HCT116 (cell line): Measurements from ENCODE around the gene CREBL2. TPM values are rescaled to one million over a fixed set of nuclear protein-coding genes. Genes with fewer than 3 reads are reported as not detected.
"Not testable (repeated sequence)": the region's sequence is repeated elsewhere in the genome, so short reads cannot be mapped to it uniquely, and the experiment has no call there.

ENCODE experiments used
- ATAC-seq: fragments of 200-7000 bp; cut with Tn5 transposase; 2 replicates; pipeline ENCODE4 v1.9.1; 2020; ENCODE audit warnings: mild to moderate bottlenecking, moderate library complexity
- BruUV-seq: library from RNA; stranded (reverse); fragments of 400-500 nt; replicated peaks from 2 replicates; lab custom pipeline; 2021; lab: Mats Ljungman, UMichigan
- CTCF ChIA-PET: fragments of 300-600 bp; sonication (Branson Sonifier 250); formaldehyde crosslinking; loops from one replicate; lab custom pipeline; 2021; ENCODE audit warnings: antibody characterized with exemption; lab: Charles Lee
- POLR2A ChIA-PET: fragments of 300-600, 350-600 bp; sonication (Branson Sonifier 250); formaldehyde crosslinking; loops from one replicate; lab custom pipeline; 2021; ENCODE audit warnings: antibody characterized with exemption; lab: Charles Lee
- RAD21 ChIA-PET, 2 experiments: fragments of 300-600 bp; sonication (Branson Sonifier 250); formaldehyde crosslinking; loops; one replicate each; lab custom pipeline; 2023; ENCODE audit warnings: low total read pairs in 2 of 2; ENCODE audit not compliant: uncharacterized antibody in 2 of 2, unreplicated experiment in 2 of 2, low non-redundant PET in 1 of 2; lab: Charles Lee
- DNase-seq: peaks from one replicate; pipeline ENCODE4 v3.0.0-alpha.2; 2010; ENCODE audit warnings: low read depth, low spot score
- H2AFZ ChIP-seq: fragments of 200-600 bp; shearing (Covaris generic), sonication (generic); 2 replicates; pipeline ENCODE4 v1.6.1; 2017; ENCODE audit warnings: low read depth, mixed run types, mixed read lengths, antibody characterized with exemption, low read length; ENCODE audit not compliant: poor library complexity, severe bottlenecking
- H3K27ac ChIP-seq: 2 replicates; pipeline ENCODE4 v1.5.1; 2012; ENCODE audit warnings: low read depth, low read length
- H3K27me3 ChIP-seq: fragments of 200-600 bp; sonication (generic); 2 replicates; pipeline ENCODE4 v1.6.1; 2016; ENCODE audit warnings: mixed run types, low read length, mixed read lengths; ENCODE audit not compliant: insufficient read depth
- H3K36me3 ChIP-seq, 2 experiments: fragments of 200-500 bp in 1 of 2; fragments of 200-600 bp in 1 of 2; sonication (Bioruptor generic) in 1 of 2; sonication (generic) in 1 of 2; 2 replicates each; pipeline versions ENCODE4 v1.5.1 to v1.6.1; 2014 to 2016; ENCODE audit warnings: low read length in 2 of 2, inconsistent platforms in 1 of 2, mixed read lengths in 1 of 2, mixed run types in 1 of 2; ENCODE audit not compliant: insufficient read depth in 2 of 2, control insufficient read depth in 1 of 2
- H3K4me1 ChIP-seq, 2 experiments: fragments of 200-600 bp in 1 of 2; sonication (generic) in 1 of 2; 2 replicates each; pipeline versions ENCODE4 v1.5.1 to v1.6.1; 2012 to 2017; ENCODE audit warnings: low read length in 2 of 2, inconsistent platforms in 1 of 2, mild to moderate bottlenecking in 1 of 2, mixed read lengths in 1 of 2, mixed run types in 1 of 2, moderate library complexity in 1 of 2; ENCODE audit not compliant: insufficient read depth in 2 of 2, control insufficient read depth in 1 of 2
- H3K4me2 ChIP-seq: fragments of 200-600 bp; sonication (generic); 2 replicates; pipeline ENCODE4 v1.6.1; 2017; ENCODE audit warnings: mixed run types, low read length, mixed read lengths
- H3K4me3 ChIP-seq, 2 experiments: fragments of 200-600 bp in 1 of 2; sonication (generic) in 1 of 2; replicated peaks in 1 of 2; 2 replicates each; pipeline ENCODE4 v1.5.1; 2011 to 2016; ENCODE audit warnings: low read length in 2 of 2, control low read depth in 1 of 2, low read depth in 1 of 2, mild to moderate bottlenecking in 1 of 2, mixed read lengths in 1 of 2, mixed run types in 1 of 2
- H3K79me2 ChIP-seq: fragments of 200-600 bp; sonication (generic); 2 replicates; pipeline ENCODE4 v1.6.1; 2017; ENCODE audit warnings: mild to moderate bottlenecking, mixed run types, low read length, moderate library complexity, mixed read lengths; ENCODE audit not compliant: insufficient read depth
- H3K9ac ChIP-seq: fragments of 200-600 bp; sonication (generic); 2 replicates; pipeline ENCODE4 v1.6.1; 2016; ENCODE audit warnings: low read length, mixed read lengths
- H3K9me2 ChIP-seq: fragments of 200-600 bp; sonication (generic), shearing (Covaris generic); 2 replicates; pipeline ENCODE4 v1.6.1; 2017; ENCODE audit warnings: mixed run types, mild to moderate bottlenecking, moderate library complexity; ENCODE audit not compliant: insufficient read depth
- H3K9me3 ChIP-seq, 2 experiments: fragments of 200-500 bp in 1 of 2; fragments of 200-600 bp in 1 of 2; sonication (Bioruptor generic) in 1 of 2; sonication (generic) in 1 of 2; 2 replicates each; pipeline ENCODE4 v1.6.1; 2014 to 2017; ENCODE audit warnings: low read length in 2 of 2, mixed read lengths in 2 of 2, inconsistent platforms in 1 of 2, low read depth in 1 of 2, mild to moderate bottlenecking in 1 of 2, mixed run types in 1 of 2, moderate library complexity in 1 of 2; ENCODE audit not compliant: control insufficient read depth in 1 of 2, insufficient read depth in 1 of 2
- H4K20me1 ChIP-seq: fragments of 200-600 bp; sonication (generic), shearing (Covaris generic); 2 replicates; pipeline ENCODE4 v1.6.1; 2017; ENCODE audit warnings: mixed run types, mild to moderate bottlenecking, moderate library complexity; ENCODE audit not compliant: insufficient read depth
- ATF3 ChIP-seq: IDR thresholded peaks from 2 replicates; pipeline ENCODE4 v1.6.1; 2012
- CEBPB ChIP-seq: IDR thresholded peaks from 2 replicates; pipeline ENCODE4 v1.6.1; 2012; ENCODE audit warnings: low read depth
- CTCF ChIP-seq, 3 experiments: fragments of 200-600 bp in 1 of 3; sonication (generic) in 1 of 3; IDR thresholded peaks in 2 of 3; conservative IDR thresholded peaks in 1 of 3; 2 replicates each; pipeline ENCODE4 v1.5.1; 2012 to 2017; ENCODE audit warnings: low read depth in 2 of 3, low read length in 2 of 3, antibody characterized with exemption in 1 of 3, borderline replicate concordance in 1 of 3, control low read depth in 1 of 3, mild to moderate bottlenecking in 1 of 3, mixed read lengths in 1 of 3, mixed run types in 1 of 3, moderate library complexity in 1 of 3; ENCODE audit not compliant: insufficient read depth in 1 of 3
- EGR1 ChIP-seq: IDR thresholded peaks from 2 replicates; pipeline ENCODE4 v1.6.1; 2012; ENCODE audit warnings: low read depth
- ELF1 ChIP-seq: IDR thresholded peaks from 2 replicates; pipeline ENCODE4 v1.6.1; 2012; ENCODE audit warnings: low read depth, borderline replicate concordance
- EZH2 ChIP-seq: fragments of 200-600 bp; sonication (generic); IDR thresholded peaks from 2 replicates; pipeline ENCODE4 v1.6.1; 2017; ENCODE audit warnings: antibody characterized with exemption, mixed run types
- EZH2phosphoT487 ChIP-seq: fragments of 200-600 bp; IDR thresholded peaks from 2 replicates; pipeline ENCODE4 v1.6.1; 2018; ENCODE audit warnings: antibody characterized with exemption, borderline replicate concordance
- FOSL1 ChIP-seq: IDR thresholded peaks from 2 replicates; pipeline ENCODE4 v1.6.1; 2012; ENCODE audit warnings: low read depth
- JUND ChIP-seq: IDR thresholded peaks from 2 replicates; pipeline ENCODE4 v1.6.1; 2012
- MAX ChIP-seq: IDR thresholded peaks from 2 replicates; pipeline ENCODE4 v1.6.1; 2012
- POLR2A ChIP-seq: IDR thresholded peaks from 2 replicates; pipeline ENCODE4 v1.7.0; 2011; ENCODE audit warnings: borderline replicate concordance; ENCODE audit not compliant: insufficient read depth, insufficient read length; ENCODE audit errors: extremely low read depth
- POLR2AphosphoS5 ChIP-seq: IDR thresholded peaks from 2 replicates; pipeline ENCODE4 v1.6.1; 2011; ENCODE audit warnings: mild to moderate bottlenecking, low read depth, low read length, moderate library complexity
- RAD21 ChIP-seq: IDR thresholded peaks from 2 replicates; pipeline ENCODE4 v1.6.1; 2012; ENCODE audit warnings: low read depth, mild to moderate bottlenecking
- SIN3A ChIP-seq: IDR thresholded peaks from 2 replicates; pipeline ENCODE4 v1.6.1; 2012; ENCODE audit warnings: low read depth
- SP1 ChIP-seq: IDR thresholded peaks from 2 replicates; pipeline ENCODE4 v1.6.1; 2012; ENCODE audit warnings: low read depth
- SRF ChIP-seq: IDR thresholded peaks from 2 replicates; pipeline ENCODE4 v1.6.1; 2012; ENCODE audit warnings: low read depth
- YY1 ChIP-seq: IDR thresholded peaks from 2 replicates; pipeline ENCODE4 v1.6.1; 2011; ENCODE audit warnings: low read length, low read depth, moderate library complexity, mild to moderate bottlenecking; ENCODE audit not compliant: insufficient replicate concordance; ENCODE audit errors: extremely low read depth
- ZFX ChIP-seq: fragments of 450-650 bp; IDR thresholded peaks from 2 replicates; pipeline ENCODE4 v1.6.1; 2017
- ZNF274 ChIP-seq: fragments of 200-500 bp; sonication (Bioruptor generic); IDR thresholded peaks from 2 replicates; pipeline ENCODE4 v1.6.1; 2014; ENCODE audit warnings: mild to moderate bottlenecking, low read depth, low read length, inconsistent platforms
- intact Hi-C: fragments of 100-400 bp; cut with micrococcal nuclease; formaldehyde crosslinking; loops from 2 replicates; pipeline ENCODE4 v1.10.0; 2022
- total RNA-seq: library from RNA; stranded (reverse); gene quantifications from one replicate; pipeline ENCODE4 v1.2.1, GENCODE V29; 2021; ENCODE audit not compliant: unreplicated experiment
- TF ChIP-seq, protein P1 (sequence below): IDR thresholded peaks from 2 replicates; pipeline ENCODE4 v1.6.1; 2011; ENCODE audit warnings: mild to moderate bottlenecking, low read length, moderate library complexity; ENCODE audit not compliant: insufficient replicate concordance; ENCODE audit errors: extremely low read depth

The CREBL2 gene
- total RNA-seq, 1 experiment from 2014 or later, result 11.3 TPM

- ChIA-PET RAD21 (no interaction called here), POLR2A (no interaction called here)
- Histone ChIP-seq H3K27me3 (no peaks in the 10 kb centered on the region), H3K9ac (no peak overlapping the region)
- TF ChIP-seq ZNF274, result no peak
- TF ChIP-seq JUND, result no peak
- no peak for TF ChIP-seq SP1
- TF ChIP-seq CEBPB, result no peak
- TF ChIP-seq MAX, result no peak
- TF ChIP-seq POLR2A, result no peak
- TF ChIP-seq ATF3, result no peak
- no peak for TF ChIP-seq YY1
- no peak for TF ChIP-seq POLR2AphosphoS5
- TF ChIP-seq EGR1, result no peak
- TF ChIP-seq, protein P1, sequence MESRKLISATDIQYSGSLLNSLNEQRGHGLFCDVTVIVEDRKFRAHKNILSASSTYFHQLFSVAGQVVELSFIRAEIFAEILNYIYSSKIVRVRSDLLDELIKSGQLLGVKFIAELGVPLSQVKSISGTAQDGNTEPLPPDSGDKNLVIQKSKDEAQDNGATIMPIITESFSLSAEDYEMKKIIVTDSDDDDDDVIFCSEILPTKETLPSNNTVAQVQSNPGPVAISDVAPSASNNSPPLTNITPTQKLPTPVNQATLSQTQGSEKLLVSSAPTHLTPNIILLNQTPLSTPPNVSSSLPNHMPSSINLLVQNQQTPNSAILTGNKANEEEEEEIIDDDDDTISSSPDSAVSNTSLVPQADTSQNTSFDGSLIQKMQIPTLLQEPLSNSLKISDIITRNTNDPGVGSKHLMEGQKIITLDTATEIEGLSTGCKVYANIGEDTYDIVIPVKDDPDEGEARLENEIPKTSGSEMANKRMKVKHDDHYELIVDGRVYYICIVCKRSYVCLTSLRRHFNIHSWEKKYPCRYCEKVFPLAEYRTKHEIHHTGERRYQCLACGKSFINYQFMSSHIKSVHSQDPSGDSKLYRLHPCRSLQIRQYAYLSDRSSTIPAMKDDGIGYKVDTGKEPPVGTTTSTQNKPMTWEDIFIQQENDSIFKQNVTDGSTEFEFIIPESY, result no peak
- TF ChIP-seq SRF, result no peak
- TF ChIP-seq SIN3A, result no peak
- TF ChIP-seq FOSL1, result no peak
- no peak for TF ChIP-seq ELF1
- TF ChIP-seq RAD21, result no peak
- no peak for TF ChIP-seq EZH2
- TF ChIP-seq CTCF (IDR thresholded peaks at IDR 0.05 in 2 of 3, conservative IDR thresholded peaks at IDR 0.05 in 1 of 3; ENCODE audit: borderline replicate concordance in 1 of 3, insufficient read depth in 1 of 3, low read depth in 2 of 3, low read length in 2 of 3), result no peak
- no peak for TF ChIP-seq ZFX
- no peak for TF ChIP-seq EZH2phosphoT487
- TF ChIP-seq, all 23 proteins: peak for 0
- H3K9me2 ChIP-seq, result no peaks in the 10 kb centered on the region
- no TSS peak for BruUV-seq
- H3K4me1 ChIP-seq, result peaks cover under 1 to 9% of the 10 kb centered on the region in 2 experiments; a peak in 3 of 4 replicates
- H3K27ac ChIP-seq, result no peak overlapping the region
- no peaks in the 10 kb centered on the region for H4K20me1 ChIP-seq
- H3K9me3 ChIP-seq, result no peaks in the 10 kb centered on the region
- DNase-seq, result no peak
- no peaks in the 10 kb centered on the region for H3K36me3 ChIP-seq
- intact Hi-C loops, result no loop called here
- no peak for ATAC-seq
- H3K4me2 ChIP-seq, result no peak overlapping the region
- H2AFZ ChIP-seq, result no peak overlapping the region
- no peaks in the 10 kb centered on the region for H3K79me2 ChIP-seq
- CTCF ChIA-PET, result no interaction called here
- no peak overlapping the region for H3K4me3 ChIP-seq
Observed at GRCh38 chr12:12587878-12588277, 23.8 kb upstream of the CREBL2 start.

GRCh38 chr12:12588436-12588835, 23.2 kb upstream of the CREBL2 start:
- H3K4me2 ChIP-seq, H3K9me3 ChIP-seq, POLR2A ChIA-PET, H3K79me2 ChIP-seq, H3K9me2 ChIP-seq, ATAC-seq, H3K27me3 ChIP-seq, CTCF ChIA-PET, H3K36me3 ChIP-seq, RAD21 ChIA-PET, H3K9ac ChIP-seq, H2AFZ ChIP-seq, H3K4me3 ChIP-seq, intact Hi-C loops, H4K20me1 ChIP-seq, DNase-seq, BruUV-seq, H3K27ac ChIP-seq: not testable (repeated sequence)
- peaks cover 6 to 14% of the 10 kb centered on the region in 2 experiments; a peak in 3 of 4 replicates for H3K4me1 ChIP-seq
